Stomach (tissue), 9 donors: ENCODE data around the gene LCA5L. TPM values are rescaled to one million over a fixed set of nuclear protein-coding genes. Genes with fewer than 3 reads are reported as not detected.

Experiments used
- DNase-seq, 2 donors: peaks; one replicate each; pipeline versions ENCODE4 v3.0.0 to v3.0.0-alpha.2; 2013 to 2019
- H3K27ac ChIP-seq, 5 donors: fragments of 200-600 bp in 4 of 5; sonication (generic) in 4 of 5; one replicate each; pipeline ENCODE4 v1.5.1; 2013 to 2019; ENCODE audit warnings: mild to moderate bottlenecking in 1 of 5, moderate library complexity in 1 of 5
- H3K27me3 ChIP-seq, 3 donors: fragments of 200-600 bp; sonication (generic); one replicate each; pipeline ENCODE4 v1.5.1; 2017 to 2019; ENCODE audit warnings: mixed run types in 1 of 3
- H3K36me3 ChIP-seq, 4 donors: fragments of 200-600 bp; sonication (generic); 1 replicate in 3 of 4; 2 replicates in 1 of 4; pipeline ENCODE4 v1.5.1; 2016 to 2019
- H3K4me1 ChIP-seq, 4 donors: fragments of 200-600 bp; sonication (generic); one replicate each; pipeline ENCODE4 v1.5.1; 2016 to 2019
- H3K4me3 ChIP-seq, 4 donors: fragments of 200-600 bp; sonication (generic) in 3 of 4; one replicate each; pipeline ENCODE4 v1.5.1; 2016 to 2019; ENCODE audit warnings: mild to moderate bottlenecking in 1 of 4
- H3K9me3 ChIP-seq, 4 donors: fragments of 200-600 bp; sonication (generic); one replicate each; pipeline ENCODE4 v1.5.1; 2016 to 2019
- CTCF ChIP-seq, 7 experiments: fragments of 450-650 bp in 4 of 7; fragments of 200-600 bp in 3 of 7; sonication (generic) in 3 of 7; IDR thresholded peaks; one replicate each; pipeline ENCODE4 v1.5.1; 2016 to 2019; ENCODE audit warnings: antibody characterized with exemption in 7 of 7, control low read depth in 2 of 7, mild to moderate bottlenecking in 1 of 7
- EP300 ChIP-seq: sonication (generic); formaldehyde crosslinking; IDR thresholded peaks from one replicate; pipeline ENCODE4 v1.6.1; 2017; ENCODE audit warnings: antibody characterized with exemption
- POLR2A ChIP-seq, 4 donors: fragments of 450-650 bp; IDR thresholded peaks; one replicate each; pipeline ENCODE4 v1.6.1; 2016; ENCODE audit warnings: antibody characterized with exemption in 4 of 4, control low read depth in 2 of 4, mild to moderate bottlenecking in 1 of 4, moderate library complexity in 1 of 4
- POLR2AphosphoS5 ChIP-seq, 3 donors: sonication (generic); formaldehyde crosslinking; IDR thresholded peaks; one replicate each; pipeline ENCODE4 v1.6.1; 2016; ENCODE audit warnings: antibody characterized with exemption in 3 of 3
- WGBS, 5 donors: extraction: QIAGEN DNeasy Blood & Tissue Kit in 3 of 5; methylation state at CpG; one replicate each; pipeline versions ENCODE4 v1.1.5 to v1.1.7; 2013 to 2018; 5-methylcytosine and 5-hydroxymethylcytosine counted together
- intact Hi-C: fragments of 100-400 bp; cut with DNase I; formaldehyde crosslinking; loops from one replicate; pipeline ENCODE4 v1.15.1; 2023; ENCODE audit warnings: low total_unique reads
- polyA plus RNA-seq, 3 donors: library from polyadenylated mRNA; stranded (reverse); fragments of 200-250 nt; gene quantifications; one replicate each; pipeline ENCODE4 v1.2.3, GENCODE V29; 2013
- small RNA-seq, 4 donors: library from RNA; depleted of rRNA; stranded (forward); fragments of <200 nt; gene quantifications; one replicate each; pipeline ENCODE3, GENCODE V24; 2016
- total RNA-seq, 5 donors: library from RNA; depleted of rRNA; stranded (reverse); fragments of >200 nt; gene quantifications; one replicate each; pipeline versions ENCODE4 v1.1.0 to v1.2.3, GENCODE V29; 2014 to 2016
- donor health status: healthy with polysubstance abuse.
- donor health status: Bipolar disorder and iron deficiency.
- donor health status: healthy.

The LCA5L gene
- total and polyA plus RNA-seq, 8 donors = 0.85 to 2.7 (median 1.8) TPM; not detected in 3

GRCh38 chr21:39364949-39365348 lies 80.6 kb downstream of the LCA5L start:
- 71 to 87% (median 83%) methylated on average over 4 of the region's 4 CpGs for WGBS, 5 donors
- intact Hi-C loops = no loop called here
- no peak for TF ChIP-seq POLR2A (IDR thresholded peaks at IDR 0.05)
- no peak for TF ChIP-seq CTCF (IDR thresholded peaks at IDR 0.05)
- TF ChIP-seq EP300 = no peak
- TF ChIP-seq POLR2AphosphoS5 (IDR thresholded peaks at IDR 0.05) = no peak

DNA sequence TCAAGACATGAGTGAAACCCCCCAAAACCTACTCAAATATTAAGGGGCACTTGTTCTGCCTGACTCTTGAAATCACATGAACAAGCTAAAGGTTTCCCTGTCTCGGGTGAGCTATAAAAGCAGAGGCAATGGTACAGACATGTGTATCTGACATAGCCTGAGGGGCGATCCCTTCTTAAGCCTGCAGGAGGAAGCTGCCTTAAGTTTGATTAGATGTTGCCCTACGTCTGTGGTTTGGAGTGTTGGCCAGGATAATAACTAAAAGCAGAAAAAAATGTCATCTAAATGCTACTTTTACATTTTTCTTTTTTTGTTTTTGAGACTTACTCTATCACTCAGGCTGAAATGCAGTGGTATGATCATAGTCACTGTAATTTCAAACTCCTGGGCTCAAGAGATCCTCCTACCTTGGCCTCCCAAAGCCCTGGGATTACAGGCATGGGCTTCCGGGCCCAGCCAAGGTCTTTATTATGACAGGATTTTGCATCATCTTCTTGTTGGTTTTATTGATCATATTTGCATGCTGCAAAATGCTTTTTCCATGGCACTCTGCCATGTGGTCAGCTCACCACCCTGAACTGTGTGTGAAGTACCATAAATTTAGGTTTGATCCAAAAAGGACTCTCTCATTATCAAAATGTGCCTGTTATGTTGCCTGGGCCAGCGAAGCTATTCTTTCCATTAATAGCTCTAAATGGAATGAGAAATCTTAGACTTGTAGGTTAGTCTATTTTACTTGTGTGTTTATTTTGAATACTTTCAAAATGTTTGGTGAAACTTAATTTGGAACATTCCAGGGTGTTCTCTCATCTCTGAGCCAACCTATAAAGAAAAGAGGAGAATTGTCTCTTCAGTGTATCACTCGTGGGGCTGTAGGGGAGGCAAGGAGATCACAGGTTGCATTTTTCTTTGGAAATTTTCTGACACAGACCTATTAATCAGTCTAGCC lies 81.7 kb downstream of the LCA5L start:
- Histone ChIP-seq H3K4me1 (no peaks in the 10 kb centered on the region), H3K9me3 (no peaks in the 10 kb centered on the region), H3K27me3 (no peaks in the 10 kb centered on the region), H3K4me3 (no peak overlapping the region), H3K36me3 (no peaks in the 10 kb centered on the region), H3K27ac (no peak overlapping the region)
- no peak for DNase-seq
- 80 to 90% (median 86%) methylated on average over 6 of the region's 6 CpGs for WGBS, 5 donors
- TF ChIP-seq CTCF (IDR thresholded peaks at IDR 0.05) (no peak), EP300 (no peak), POLR2A (IDR thresholded peaks at IDR 0.05) (no peak), POLR2AphosphoS5 (IDR thresholded peaks at IDR 0.05) (no peak)
- intact Hi-C loops = no loop called here

More at GRCh38 chr21:39364949-39365348, 80.6 kb downstream of the LCA5L start:
- no peaks in the 10 kb centered on the region for H3K4me1 ChIP-seq
- no peaks in the 10 kb centered on the region for H3K9me3 ChIP-seq
- no peak for DNase-seq
- no peaks in the 10 kb centered on the region for H3K27me3 ChIP-seq
- H3K4me3 ChIP-seq = no peak overlapping the region
- H3K36me3 ChIP-seq = no peaks in the 10 kb centered on the region
- H3K27ac ChIP-seq = no peak overlapping the region

DNA sequence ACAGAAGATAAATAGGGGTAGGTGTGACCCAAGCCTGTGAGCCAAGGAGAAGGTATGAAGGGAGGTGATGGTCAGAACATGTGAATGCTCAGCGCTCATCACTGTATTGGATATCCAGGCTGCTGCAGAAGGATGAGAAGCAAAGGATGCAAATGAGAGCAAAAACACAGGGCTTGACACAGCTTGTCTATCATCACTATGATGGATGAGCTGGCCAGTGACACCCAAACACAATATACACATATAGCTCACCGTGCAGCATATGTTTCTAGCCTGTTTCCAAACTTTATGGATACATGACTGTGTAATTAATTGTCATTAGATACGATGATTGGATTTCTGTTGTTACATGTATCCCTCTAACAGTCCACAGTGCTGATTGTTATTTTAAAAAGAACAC lies 82.8 kb downstream of the LCA5L start:
- intact Hi-C loops = no loop called here
- no peaks in the 10 kb centered on the region for H3K27me3 ChIP-seq
- no peak for DNase-seq
- H3K4me1 ChIP-seq = no peaks in the 10 kb centered on the region
- H3K4me3 ChIP-seq = no peak overlapping the region
- H3K36me3 ChIP-seq = no peaks in the 10 kb centered on the region
- 87 to 94% (median 88%) methylated on average over 3 of the region's 3 CpGs for WGBS, 5 donors
- no peaks in the 10 kb centered on the region for H3K9me3 ChIP-seq
- TF ChIP-seq POLR2AphosphoS5 (IDR thresholded peaks at IDR 0.05) = no peak
- H3K27ac ChIP-seq = no peak overlapping the region

- Histone ChIP-seq H3K27ac (no peak overlapping the region), H3K9me3 (no peaks in the 10 kb centered on the region), H3K36me3 (no peaks in the 10 kb centered on the region), H3K4me3 (no peak overlapping the region), H3K27me3 (no peaks in the 10 kb centered on the region), H3K4me1 (no peaks in the 10 kb centered on the region)
- WGBS, 5 donors = 59 to 78% (median 67%) methylated on average over 4 of the region's 4 CpGs
- TF ChIP-seq POLR2A (IDR thresholded peaks at IDR 0.05) = no peak
- TF ChIP-seq POLR2AphosphoS5 (IDR thresholded peaks at IDR 0.05) = no peak
- no peak for TF ChIP-seq CTCF (IDR thresholded peaks at IDR 0.05)
- no peak for TF ChIP-seq EP300
- no peak for DNase-seq
- intact Hi-C loops = no loop called here
Observed at GRCh38 chr21:39359382-39359781, 86.2 kb downstream of the LCA5L start.

Small RNA genes lying within 50 kb of the gene (small RNA-seq; reads per million reads assigned to genes)
- gene MIR6508 = 0 to 0.23 (median 0.03) reads per million in 4 donors

Other genes with a start within 250 kb of the LCA5L start
- 100 to 1,000 TPM in 1 of 5 donors, 10 to 100 TPM in 4; 50.7 to 216 (median 66.5) TPM for gene BRWD1, start 132.1 kb downstream of the LCA5L start, total RNA-seq
- 1 to 10 TPM; 5.9 to 9.1 (median 8.4) TPM for gene BRWD1, start 132.1 kb downstream of the LCA5L start, polyA plus RNA-seq
- gene HMGN1, start 96.7 kb downstream of the LCA5L start, total RNA-seq = 100 to 1,000 TPM in 4 of 5 donors, 10 to 100 TPM in 1; 39.1 to 321 (median 133) TPM
- 100 to 1,000 TPM; 128 to 148 (median 129) TPM for gene HMGN1, start 96.7 kb downstream of the LCA5L start, polyA plus RNA-seq
- gene SH3BGR, start 6.2 kb upstream of the LCA5L start, total RNA-seq = 100 to 1,000 TPM in 1 of 5 donors, 10 to 100 TPM in 1, 1 to 10 TPM in 1, under 1 TPM in 1, not detected in 1; 0.87 to 295 (median 12.2) TPM
- 10 to 100 TPM in 1 of 3 donors, 1 to 10 TPM in 2; 3.1 to 10.6 (median 6.5) TPM for gene SH3BGR, start 6.2 kb upstream of the LCA5L start, polyA plus RNA-seq
- gene B3GALT5, start 167.2 kb upstream of the LCA5L start, total RNA-seq = 1 to 10 TPM in 3 of 5 donors, under 1 TPM in 1, not detected in 1; 0.45 to 8.3 (median 4.3) TPM
- gene B3GALT5, start 167.2 kb upstream of the LCA5L start, polyA plus RNA-seq = 1 to 10 TPM in 1 of 3 donors, under 1 TPM in 2; 0.12 to 2.7 (median 0.70) TPM